Measurements from ENCODE around the gene NFS1. TPM values are rescaled to one million over a fixed set of nuclear protein-coding genes. Genes with fewer than 3 reads are reported as not detected.

NFS1 gene
- total and polyA plus RNA-seq, 2 of the 8 experiments (the other 6 are each of a cell fraction or from before 2014, with no cell fraction given) = 26.1 to 38.8 TPM

DNA sequence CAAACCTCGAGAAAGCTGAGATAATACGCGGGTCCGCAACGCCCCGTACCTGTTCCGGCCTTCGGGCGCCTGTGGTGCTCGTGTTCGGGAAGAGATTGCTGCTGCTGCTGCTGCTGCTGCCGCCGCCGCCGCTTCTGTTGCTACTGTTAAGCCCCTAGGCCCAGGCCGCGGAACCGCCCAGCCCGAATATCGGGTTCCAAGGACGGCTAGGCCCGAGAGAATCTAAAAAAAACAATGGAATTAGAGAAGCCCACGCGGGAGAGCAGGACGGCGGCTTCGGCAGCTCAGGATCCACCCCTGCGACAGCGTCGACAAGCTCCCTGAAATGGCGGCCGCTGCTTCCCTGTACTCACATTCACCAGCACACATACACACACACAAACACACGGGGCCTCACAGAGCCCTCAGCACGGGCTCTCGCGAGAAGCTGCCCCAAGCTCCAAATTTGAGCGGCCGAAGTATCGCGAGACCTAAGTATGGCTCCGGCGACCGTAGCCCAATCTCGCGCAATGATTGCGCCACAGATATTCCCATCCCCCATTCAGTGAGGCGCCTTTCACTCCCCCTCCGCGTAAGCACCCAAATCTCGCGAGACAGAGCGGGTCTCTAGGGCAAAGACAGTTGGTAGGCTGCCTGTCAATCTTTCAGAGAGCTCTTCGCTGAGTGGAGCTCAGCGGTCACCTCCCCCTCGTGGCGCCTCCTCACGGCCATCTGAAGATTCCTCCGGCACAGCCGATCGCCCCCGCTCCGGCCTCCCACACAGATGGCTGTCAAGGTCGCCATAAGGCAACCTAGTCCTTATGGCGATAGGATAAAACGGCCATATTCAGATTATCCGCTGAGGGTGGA, 43.0 kb upstream of the NFS1 start, which contains the start of gene RBM39 (continued):
- TF ChIP-seq FOSL1 (IDR thresholded peaks at IDR 0.05; ENCODE audit: insufficient read depth, low read depth, low read length) = no peak
- TF ChIP-seq GTF2F1 (IDR thresholded peaks at IDR 0.05; ENCODE audit: borderline replicate concordance, low read depth, low read length) = peak; percentile 95
- TF ChIP-seq E2F6 (IDR thresholded peaks at IDR 0.05) = no peak
- peak; percentile 100 for TF ChIP-seq BRCA1 (IDR thresholded peaks at IDR 0.05; ENCODE audit: low read depth, low read length)
- TF ChIP-seq CTCF (IDR thresholded peaks at IDR 0.05; ENCODE audit: control extremely low read depth in 1 of 3, insufficient read depth in 1 of 3, low read depth in 1 of 3, low read length in 3 of 3) = peak in 2 of 3 experiments; percentile 24 to 37; a peak in 3 of 4 replicates
- TF ChIP-seq CBX5 (IDR thresholded peaks at IDR 0.05; ENCODE audit: low read depth, low read length) = no peak
- TF ChIP-seq NRF1 (IDR thresholded peaks at IDR 0.05; ENCODE audit: low read depth, low read length) = no peak
- no peak for TF ChIP-seq JUN (IDR thresholded peaks at IDR 0.05; ENCODE audit: low read depth, low read length)
- TF ChIP-seq KDM4A (IDR thresholded peaks at IDR 0.05; ENCODE audit: low read depth, low read length, severe bottlenecking) = peak; percentile 100
- TF ChIP-seq CEBPB (IDR thresholded peaks at IDR 0.05; ENCODE audit: low read depth, low read length) = peak; percentile 100
